Mesothelial cell of epicardium (in vitro differentiated cells): ENCODE results near the gene SHISA9. TPM values are rescaled to one million over a fixed set of nuclear protein-coding genes. Genes with fewer than 3 reads are reported as not detected.

Source experiments
- DNase-seq, 2 experiments: peaks; one replicate each; pipeline ENCODE4 v3.0.0; 2021; ENCODE audit warnings: low spot score in 2 of 2; ENCODE audit not compliant: unreplicated experiment in 2 of 2
- H3K27ac Mint-ChIP-seq: 2 replicates; pipeline ENCODE4 v1.8.0; 2021; ENCODE audit warnings: mixed read lengths
- H3K27me3 Mint-ChIP-seq: 2 replicates; pipeline ENCODE4 v1.8.0; 2021; ENCODE audit warnings: low read depth, mixed read lengths
- H3K36me3 Mint-ChIP-seq: 2 replicates; pipeline ENCODE4 v1.8.0; 2021; ENCODE audit warnings: mixed read lengths
- H3K4me1 Mint-ChIP-seq: 2 replicates; pipeline ENCODE4 v1.8.0; 2021; ENCODE audit warnings: mixed read lengths
- H3K4me3 Mint-ChIP-seq: 2 replicates; pipeline ENCODE4 v1.8.0; 2021; ENCODE audit warnings: mild to moderate bottlenecking, moderate library complexity, mixed read lengths
- H3K9me3 Mint-ChIP-seq: 2 replicates; pipeline ENCODE4 v1.8.0; 2021; ENCODE audit warnings: mixed read lengths
- CTCF ChIP-seq: fragments of 200-600 bp; sonication (generic); IDR thresholded peaks from one replicate; pipeline ENCODE4 v1.5.0; 2021; ENCODE audit warnings: antibody characterized with exemption; ENCODE audit not compliant: unreplicated experiment
- total RNA-seq: library from RNA; stranded (reverse); gene quantifications from 3 replicates; pipeline ENCODE4 v1.2.1, GENCODE V29; 2021

Gene SHISA9
- total RNA-seq, 1 donor from 2014 or later: 0.04 TPM

DNA sequence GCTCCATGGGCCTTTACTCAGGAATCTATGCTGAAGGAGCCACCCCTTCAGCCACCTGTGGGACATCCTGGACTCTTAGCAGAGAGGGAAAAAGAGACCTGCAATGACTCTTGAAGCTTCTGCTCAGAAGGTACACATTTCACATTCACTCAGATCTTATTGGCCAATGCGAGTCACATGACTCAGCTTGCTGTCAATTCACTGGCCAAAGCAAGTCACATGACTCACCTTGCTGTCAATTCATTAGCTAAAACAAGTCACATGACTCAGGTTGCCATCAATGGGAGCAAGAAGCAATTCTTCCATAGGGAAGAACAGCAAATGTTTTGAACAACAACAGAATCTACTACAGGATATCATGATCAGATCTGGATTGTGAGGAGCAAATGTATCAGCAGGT, 233.4 kb downstream of the SHISA9 start:
- Mint-ChIP-seq H3K4me1 (no peaks in the 10 kb centered on the region), H3K27me3 (peaks cover 3% of the 10 kb centered on the region), H3K36me3 (no peaks in the 10 kb centered on the region), H3K4me3 (no peak overlapping the region), H3K27ac (no peak overlapping the region), H3K9me3 (peaks cover 13% of the 10 kb centered on the region)
- no peak for TF ChIP-seq CTCF
- no peak for DNase-seq

DNA sequence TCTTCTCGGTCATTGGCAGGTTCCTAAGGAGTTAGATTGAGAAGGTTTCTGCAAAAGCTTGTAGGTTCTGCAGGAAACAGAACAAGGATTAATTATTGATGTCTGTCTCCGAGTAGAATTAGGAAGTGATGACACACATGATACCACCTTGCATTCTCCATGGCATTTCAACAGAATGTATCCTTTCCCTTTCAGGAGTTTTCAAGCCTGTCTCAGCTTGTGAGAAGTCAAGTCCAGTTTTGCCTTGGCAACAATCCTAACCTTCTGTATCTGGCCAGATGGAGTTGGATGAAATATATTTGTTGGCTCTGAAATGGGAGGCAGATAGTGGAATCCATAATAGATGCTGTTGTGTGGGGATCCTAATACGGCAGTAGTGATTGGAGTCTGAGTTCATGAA, 235.5 kb downstream of the SHISA9 start:
- Mint-ChIP-seq H3K4me1 (no peaks in the 10 kb centered on the region), H3K36me3 (no peaks in the 10 kb centered on the region), H3K27ac (no peak overlapping the region), H3K4me3 (no peak overlapping the region), H3K27me3 (no peaks in the 10 kb centered on the region), H3K9me3 (peaks cover 18% of the 10 kb centered on the region)
- no peak for DNase-seq
- no peak for TF ChIP-seq CTCF

- Mint-ChIP-seq H3K4me3 (no peak overlapping the region), H3K27ac (no peak overlapping the region), H3K27me3 (no peaks in the 10 kb centered on the region), H3K4me1 (no peaks in the 10 kb centered on the region), H3K9me3 (peaks cover 18% of the 10 kb centered on the region), H3K36me3 (no peaks in the 10 kb centered on the region)
- TF ChIP-seq CTCF: no peak
- DNase-seq: no peak
These were observed 237.1 kb downstream of the SHISA9 start for GRCh38 chr16:13138528-13138927.

- Mint-ChIP-seq H3K4me1 (no peaks in the 10 kb centered on the region), H3K4me3 (no peak overlapping the region), H3K27me3 (no peaks in the 10 kb centered on the region), H3K36me3 (no peaks in the 10 kb centered on the region), H3K27ac (no peak overlapping the region), H3K9me3 (peaks cover 12% of the 10 kb centered on the region)
- no peak for DNase-seq
- no peak for TF ChIP-seq CTCF
These were observed 238.4 kb downstream of the SHISA9 start for GRCh38 chr16:13139661-13140241.

DNA sequence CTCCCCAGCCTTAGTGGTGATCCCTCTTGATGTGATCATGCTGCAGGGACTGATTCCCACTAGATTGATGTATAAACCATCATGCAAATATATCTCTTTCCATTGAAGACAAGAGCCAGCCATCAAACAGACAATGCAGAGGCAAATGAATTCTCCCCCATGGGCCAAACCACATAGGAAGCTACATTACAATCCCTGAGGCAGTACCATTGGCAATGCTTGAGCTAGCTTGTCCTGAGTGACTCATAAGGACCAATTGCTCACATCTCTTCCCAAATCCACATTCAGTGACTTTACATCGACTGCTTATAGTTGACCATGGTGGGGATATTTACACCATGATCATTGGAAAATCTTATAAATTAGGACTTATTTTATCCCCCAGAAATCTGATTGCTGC, 242.2 kb downstream of the SHISA9 start:
- no peak for DNase-seq
- H3K4me1 Mint-ChIP-seq: no peaks in the 10 kb centered on the region
- TF ChIP-seq CTCF: no peak
- H3K4me3 Mint-ChIP-seq: no peak overlapping the region
- H3K36me3 Mint-ChIP-seq: no peaks in the 10 kb centered on the region
- peaks cover 2% of the 10 kb centered on the region for H3K27me3 Mint-ChIP-seq
- no peak overlapping the region for H3K27ac Mint-ChIP-seq
- peaks cover 5% of the 10 kb centered on the region for H3K9me3 Mint-ChIP-seq

DNA sequence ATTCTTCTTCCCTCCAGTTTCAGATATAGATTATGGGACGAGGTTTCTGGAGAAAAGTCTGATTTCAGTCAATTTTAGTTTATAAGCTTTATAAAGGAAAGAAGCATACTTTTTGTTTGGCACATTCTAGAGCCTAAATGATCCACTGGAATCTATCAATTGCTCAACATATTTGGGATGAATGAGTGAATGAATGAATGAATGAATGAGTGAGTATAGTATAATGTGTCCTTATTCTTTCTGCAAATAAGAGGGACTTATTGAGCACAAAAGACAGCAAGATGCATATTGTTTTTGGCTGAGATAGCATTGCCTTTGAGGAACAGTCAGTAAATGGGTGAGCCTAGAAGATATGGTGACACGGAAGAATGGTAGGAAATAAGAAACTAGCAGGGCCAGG, 245.4 kb downstream of the SHISA9 start:
- Mint-ChIP-seq H3K4me1 (no peaks in the 10 kb centered on the region), H3K27me3 (peaks cover 2% of the 10 kb centered on the region), H3K4me3 (no peak overlapping the region), H3K27ac (no peak overlapping the region), H3K36me3 (no peaks in the 10 kb centered on the region), H3K9me3 (no peaks in the 10 kb centered on the region)
- no peak for DNase-seq
- TF ChIP-seq CTCF: no peak
